ENCODE results near the gene ACSL5. TPM values are rescaled to one million over a fixed set of nuclear protein-coding genes. Genes with fewer than 3 reads are reported as not detected.

Gene ACSL5
- 10 to 100 TPM; 56.6 to 57.0 TPM for total RNA-seq

GRCh38 chr10:112373912-112374338 lies at the start of gene ACSL5:
Gene ACSL5, plus strand, starts transcription at chr10:112374116. Its CDS starts 20,831 bp downstream, at chr10:112394947.
- CTCF ChIA-PET: interaction anchor here (1.0 to 3.0 kb wide), 2 partner anchors 11 to 65 kb away, joined by 3 to 12 read pairs; no protein-coding TSS in a partner anchor
- POLR2A ChIA-PET: interaction anchor here (0.5 to 0.6 kb wide), 2 partner anchors 82 to 186 kb away, joined by 3 read pairs; no protein-coding TSS in a partner anchor

- ChIA-PET CTCF (interaction anchor here (0.8 kb wide), 1 partner anchor 12 kb away, joined by 5 read pairs; no protein-coding TSS in a partner anchor), POLR2A (no interaction called here)
These were observed 46.2 kb upstream of the ACSL5 start for GRCh38 chr10:112327678-112328077.

- CTCF ChIA-PET: interaction anchor here (1.0 kb wide), 1 partner anchor 95 kb away, joined by 3 read pairs; no protein-coding TSS in a partner anchor
- POLR2A ChIA-PET: no interaction called here
These were observed 43.8 kb upstream of the ACSL5 start for GRCh38 chr10:112330162-112330561.

GRCh38 chr10:112330607-112331160 lies 43.2 kb upstream of the ACSL5 start:
- ChIA-PET CTCF (interaction anchor here (1.0 kb wide), 1 partner anchor 95 kb away, joined by 3 read pairs; no protein-coding TSS in a partner anchor), POLR2A (no interaction called here)

GRCh38 chr10:112332022-112332421 lies 41.9 kb upstream of the ACSL5 start:
- CTCF ChIA-PET: no interaction called here
- POLR2A ChIA-PET: no interaction called here

- POLR2A ChIA-PET: no interaction called here
- CTCF ChIA-PET: no interaction called here
These were observed 41.2 kb upstream of the ACSL5 start for GRCh38 chr10:112332509-112333228.

GRCh38 chr10:112333452-112333851 lies 40.5 kb upstream of the ACSL5 start:
- ChIA-PET POLR2A (no interaction called here), CTCF (interaction anchor here (1.1 kb wide), 1 partner anchor 18 kb away, joined by 4 read pairs; no protein-coding TSS in a partner anchor)

- POLR2A ChIA-PET: no interaction called here
- CTCF ChIA-PET: no interaction called here
These were observed 38.6 kb upstream of the ACSL5 start for GRCh38 chr10:112335111-112335867.

- ChIA-PET CTCF (no interaction called here), POLR2A (no interaction called here)
These were observed 38.0 kb upstream of the ACSL5 start for GRCh38 chr10:112335868-112336265.

GRCh38 chr10:112336556-112337201 lies 37.2 kb upstream of the ACSL5 start:
- ChIA-PET CTCF (no interaction called here), POLR2A (no interaction called here)

- ChIA-PET POLR2A (no interaction called here), CTCF (no interaction called here)
These were observed 35.0 kb upstream of the ACSL5 start for GRCh38 chr10:112338957-112339356.

- ChIA-PET CTCF (no interaction called here), POLR2A (no interaction called here)
These were observed 33.3 kb upstream of the ACSL5 start for GRCh38 chr10:112340601-112341000.

GRCh38 chr10:112343056-112343806 lies 30.7 kb upstream of the ACSL5 start:
- CTCF ChIA-PET: no interaction called here
- POLR2A ChIA-PET: interaction anchor here (0.5 kb wide), 1 partner anchor 258 kb away, joined by 3 read pairs; no protein-coding TSS in a partner anchor

- ChIA-PET CTCF (no interaction called here), POLR2A (interaction anchor here (0.5 kb wide), 1 partner anchor 259 kb away, joined by 3 read pairs; no protein-coding TSS in a partner anchor)
These were observed 29.7 kb upstream of the ACSL5 start for GRCh38 chr10:112344261-112344660.

GRCh38 chr10:112345202-112345601 lies 28.7 kb upstream of the ACSL5 start:
- ChIA-PET CTCF (no interaction called here), POLR2A (no interaction called here)

GRCh38 chr10:112345743-112346142 lies 28.2 kb upstream of the ACSL5 start:
- ChIA-PET CTCF (no interaction called here), POLR2A (no interaction called here)

GRCh38 chr10:112346774-112347173 lies 27.1 kb upstream of the ACSL5 start:
- ChIA-PET POLR2A (no interaction called here), CTCF (no interaction called here)

- POLR2A ChIA-PET: no interaction called here
- CTCF ChIA-PET: interaction anchor here (1.3 kb wide), 1 partner anchor 33 kb away, joined by 3 read pairs; no protein-coding TSS in a partner anchor
These were observed 25.9 kb upstream of the ACSL5 start for GRCh38 chr10:112347709-112348671.

Data from activated CD8-positive, alpha-beta memory T cell treated with anti-CD3 and anti-CD28 coated beads for 36 hours (primary cell).